HepG2 (cell line): Measurements from ENCODE around the gene C1orf35. TPM values are rescaled to one million over a fixed set of nuclear protein-coding genes. Genes with fewer than 3 reads are reported as not detected.

Source experiments
- ARID4A ChIP-seq: sonication (generic); formaldehyde crosslinking; IDR thresholded peaks from 2 replicates; pipeline ENCODE4 v1.5.0; 2020; ENCODE audit warnings: mild to moderate bottlenecking, missing genetic modification reagents, borderline replicate concordance
- ESRRA ChIP-seq: sonication (generic); formaldehyde crosslinking; IDR thresholded peaks from 2 replicates; pipeline ENCODE4 v1.5.1; 2020; ENCODE audit warnings: mild to moderate bottlenecking, low read depth, missing genetic modification reagents
- FOXO4 ChIP-seq: sonication (generic); formaldehyde crosslinking; conservative IDR thresholded peaks from 2 replicates; pipeline ENCODE4 v1.8.1; 2023; ENCODE audit warnings: missing genetic modification reagents
- MYC ChIP-seq: sonication (generic); formaldehyde crosslinking; IDR thresholded peaks from 2 replicates; pipeline ENCODE4 v1.9.0; 2021; ENCODE audit warnings: missing genetic modification reagents, borderline replicate concordance
- NR2F6 ChIP-seq, 2 experiments: IDR thresholded peaks; 2 replicates each; pipeline ENCODE4 v1.6.1; 2016; ENCODE audit warnings: antibody characterized with exemption in 1 of 2, mild to moderate bottlenecking in 1 of 2
- POLR2A ChIP-seq, 2 experiments: IDR thresholded peaks; 2 replicates each; pipeline ENCODE4 v1.6.1; 2011; ENCODE audit warnings: low read depth in 2 of 2, low read length in 2 of 2, mild to moderate bottlenecking in 1 of 2, moderate library complexity in 1 of 2; ENCODE audit not compliant: insufficient read depth in 1 of 2
- RBM22 ChIP-seq: fragments of 200-400 bp; formaldehyde crosslinking; optimal IDR thresholded peaks from 2 replicates; pipeline ENCODE3; 2017; ENCODE audit warnings: mild to moderate bottlenecking, low read length, moderate library complexity
- SAP130 ChIP-seq: IDR thresholded peaks from 2 replicates; pipeline ENCODE4 v1.6.1; 2016; ENCODE audit warnings: low read depth
- polyA plus RNA-seq, 8 experiments: library from polyadenylated mRNA; depleted of rRNA in 3 of 8; stranded (reverse) in 7 of 8; unstranded in 1 of 8; fragments of >200 nt; fragmentation: Illumina TruSeq in 4 of 8; extraction: Trizol in 4 of 8; gene quantifications; 2 replicates each; pipeline versions ENCODE4 v1.2.1 to v1.2.3, GENCODE V29; 2011 to 2016; ENCODE audit warnings: low read depth in 4 of 8, missing spikeins in 1 of 8, mixed read lengths in 1 of 8; ENCODE audit not compliant: insufficient read depth in 1 of 8
- total RNA-seq, 5 experiments: library from RNA; depleted of rRNA; stranded (reverse); fragments of >200 nt; fragmentation: Illumina TruSeq; extraction: Trizol; gene quantifications; 2 replicates each; pipeline ENCODE4 v1.2.3, GENCODE V29; 2016; ENCODE audit warnings: low read depth in 1 of 5

Gene C1orf35
- total and polyA plus RNA-seq, 2 of the 13 experiments (the other 11 are each of a cell fraction or from before 2014, with no cell fraction given): 8.1 to 19.3 TPM

GRCh38 chr1:228090613-228091081 lies 12.5 kb downstream of the C1orf35 start (continued):
- peak; percentile 47; the same call in 1 of the 2 replicates for TF ChIP-seq ARID4A
- TF ChIP-seq MYC: 0 out of 2 replicates have a peak, but pooled peaks have one; percentile 19
- peak; percentile 78 for TF ChIP-seq RBM22
- peak in 1 of 2 experiments; percentile 23; a peak in 1 of 4 replicates for TF ChIP-seq POLR2A (IDR thresholded peaks at IDR 0.05; ENCODE audit: insufficient read depth in 1 of 2, low read depth in 2 of 2, low read length in 2 of 2)
- peak; percentile 34; the same call in 1 of the 2 replicates for TF ChIP-seq SAP130 (CRISPR knock-in tag)
- no peak for TF ChIP-seq ESRRA (CRISPR knock-in tag)
- TF ChIP-seq FOXO4 (CRISPR knock-in tag): 0 out of 2 replicates have a peak, but pooled peaks have one; percentile 66
- peak; percentile 30; the same call in 1 of the 2 replicates for TF ChIP-seq NR2F6 (IDR thresholded peaks at IDR 0.05)
- TF ChIP-seq NR2F6 (CRISPR knock-in tag; IDR thresholded peaks at IDR 0.05): no peak
